Erythroblast (primary cell): ENCODE results near the gene ACTL6B.

Experiments
- GATA1 ChIP-seq: IDR thresholded peaks from 2 replicates; pipeline ENCODE4 v1.6.1; 2011; ENCODE audit warnings: low read depth, mild to moderate bottlenecking, control low read depth, low read length, moderate library complexity
- POLR2A ChIP-seq: IDR thresholded peaks from 2 replicates; pipeline ENCODE4 v1.6.1; 2011; ENCODE audit warnings: mild to moderate bottlenecking, low read length

DNA sequence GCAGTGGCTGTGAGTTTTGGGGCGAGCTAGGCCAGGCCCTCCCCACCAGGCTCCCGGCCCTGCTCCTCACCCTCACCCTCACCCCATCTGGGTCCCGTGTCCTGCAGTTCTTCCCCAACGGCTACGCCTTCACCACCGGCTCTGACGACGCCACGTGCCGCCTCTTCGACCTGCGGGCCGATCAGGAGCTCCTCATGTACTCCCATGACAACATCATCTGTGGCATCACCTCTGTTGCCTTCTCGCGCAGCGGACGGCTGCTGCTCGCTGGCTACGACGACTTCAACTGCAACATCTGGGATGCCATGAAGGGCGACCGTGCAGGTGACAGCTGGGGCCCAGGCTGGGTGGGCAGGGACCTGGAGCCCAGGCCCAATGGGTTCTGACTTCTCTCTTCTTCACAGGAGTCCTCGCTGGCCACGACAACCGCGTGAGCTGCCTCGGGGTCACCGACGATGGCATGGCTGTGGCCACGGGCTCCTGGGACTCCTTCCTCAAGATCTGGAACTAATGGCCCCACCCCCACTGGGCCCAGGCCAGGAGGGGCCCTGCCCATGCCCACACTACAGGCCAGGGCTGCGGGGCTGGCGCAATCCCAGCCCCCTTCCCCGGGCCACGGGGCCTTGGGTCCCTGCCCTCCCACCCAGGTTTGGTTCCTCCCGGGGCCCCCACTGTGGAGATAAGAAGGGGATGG, 22.2 kb upstream of the ACTL6B start:
- TF ChIP-seq POLR2A (peak; percentile 29), GATA1 (no peak)
